ENCODE measurements around the gene DNAH12.

GRCh38 chr3:57464011-57464410 lies 80.1 kb downstream of the DNAH12 start:
- TF ChIP-seq, protein P1, sequence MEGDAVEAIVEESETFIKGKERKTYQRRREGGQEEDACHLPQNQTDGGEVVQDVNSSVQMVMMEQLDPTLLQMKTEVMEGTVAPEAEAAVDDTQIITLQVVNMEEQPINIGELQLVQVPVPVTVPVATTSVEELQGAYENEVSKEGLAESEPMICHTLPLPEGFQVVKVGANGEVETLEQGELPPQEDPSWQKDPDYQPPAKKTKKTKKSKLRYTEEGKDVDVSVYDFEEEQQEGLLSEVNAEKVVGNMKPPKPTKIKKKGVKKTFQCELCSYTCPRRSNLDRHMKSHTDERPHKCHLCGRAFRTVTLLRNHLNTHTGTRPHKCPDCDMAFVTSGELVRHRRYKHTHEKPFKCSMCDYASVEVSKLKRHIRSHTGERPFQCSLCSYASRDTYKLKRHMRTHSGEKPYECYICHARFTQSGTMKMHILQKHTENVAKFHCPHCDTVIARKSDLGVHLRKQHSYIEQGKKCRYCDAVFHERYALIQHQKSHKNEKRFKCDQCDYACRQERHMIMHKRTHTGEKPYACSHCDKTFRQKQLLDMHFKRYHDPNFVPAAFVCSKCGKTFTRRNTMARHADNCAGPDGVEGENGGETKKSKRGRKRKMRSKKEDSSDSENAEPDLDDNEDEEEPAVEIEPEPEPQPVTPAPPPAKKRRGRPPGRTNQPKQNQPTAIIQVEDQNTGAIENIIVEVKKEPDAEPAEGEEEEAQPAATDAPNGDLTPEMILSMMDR (IDR thresholded peaks at IDR 0.05): no peak
- no peak for TF ChIP-seq POLR2A (IDR thresholded peaks at IDR 0.05)

Measured in right lobe of liver (tissue), 4 donors.